ENCODE data around the gene KCNIP1. TPM values are rescaled to one million over a fixed set of nuclear protein-coding genes. Genes with fewer than 3 reads are reported as not detected.

KCNIP1 gene
- total RNA-seq, 4 donors from 2014 or later: not detected

DNA sequence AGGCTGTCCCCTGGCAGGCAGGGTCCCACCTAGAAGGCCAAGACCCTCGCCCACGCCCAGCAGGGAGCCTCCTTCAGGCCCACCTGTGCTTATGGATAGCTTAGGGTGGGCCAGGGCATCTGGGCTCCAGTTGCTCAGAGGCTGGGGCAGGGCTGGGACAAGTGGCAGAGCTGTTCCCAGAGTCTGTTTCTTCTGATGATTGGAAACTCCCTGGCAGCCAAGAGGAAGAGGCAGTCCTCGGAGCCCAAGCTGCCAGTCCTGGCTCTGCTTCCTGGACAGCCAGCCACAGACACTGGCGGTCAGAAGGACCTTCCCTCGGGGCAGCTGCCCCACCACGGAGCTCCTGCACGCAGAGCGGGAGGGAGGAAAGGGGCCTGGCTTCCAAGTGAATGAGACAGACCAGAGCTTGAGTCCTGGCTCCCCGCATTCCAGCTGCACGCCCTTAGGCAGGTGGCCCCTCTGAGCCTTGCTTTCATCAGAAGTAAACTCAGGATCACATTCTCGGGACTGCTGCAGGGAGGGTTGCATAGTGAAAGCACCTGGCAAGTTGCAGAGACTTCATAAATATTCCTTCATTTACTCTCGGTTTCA is 241.8 kb downstream of the KCNIP1 start:
- DNase-seq: no peak
- Histone ChIP-seq H3K27me3 (no peaks in the 10 kb centered on the region), H3K27ac (no peak overlapping the region), H3K4me1 (peaks cover 0 to 5% (median 0%) of the 10 kb centered on the region in 4 donors), H3K4me3 (no peak overlapping the region), H3K9me3 (no peaks in the 10 kb centered on the region), H3K36me3 (no peaks in the 10 kb centered on the region)
- TF ChIP-seq, protein P1, sequence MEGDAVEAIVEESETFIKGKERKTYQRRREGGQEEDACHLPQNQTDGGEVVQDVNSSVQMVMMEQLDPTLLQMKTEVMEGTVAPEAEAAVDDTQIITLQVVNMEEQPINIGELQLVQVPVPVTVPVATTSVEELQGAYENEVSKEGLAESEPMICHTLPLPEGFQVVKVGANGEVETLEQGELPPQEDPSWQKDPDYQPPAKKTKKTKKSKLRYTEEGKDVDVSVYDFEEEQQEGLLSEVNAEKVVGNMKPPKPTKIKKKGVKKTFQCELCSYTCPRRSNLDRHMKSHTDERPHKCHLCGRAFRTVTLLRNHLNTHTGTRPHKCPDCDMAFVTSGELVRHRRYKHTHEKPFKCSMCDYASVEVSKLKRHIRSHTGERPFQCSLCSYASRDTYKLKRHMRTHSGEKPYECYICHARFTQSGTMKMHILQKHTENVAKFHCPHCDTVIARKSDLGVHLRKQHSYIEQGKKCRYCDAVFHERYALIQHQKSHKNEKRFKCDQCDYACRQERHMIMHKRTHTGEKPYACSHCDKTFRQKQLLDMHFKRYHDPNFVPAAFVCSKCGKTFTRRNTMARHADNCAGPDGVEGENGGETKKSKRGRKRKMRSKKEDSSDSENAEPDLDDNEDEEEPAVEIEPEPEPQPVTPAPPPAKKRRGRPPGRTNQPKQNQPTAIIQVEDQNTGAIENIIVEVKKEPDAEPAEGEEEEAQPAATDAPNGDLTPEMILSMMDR (IDR thresholded peaks at IDR 0.05): no peak
- no peak for TF ChIP-seq POLR2A (IDR thresholded peaks at IDR 0.05)

DNA sequence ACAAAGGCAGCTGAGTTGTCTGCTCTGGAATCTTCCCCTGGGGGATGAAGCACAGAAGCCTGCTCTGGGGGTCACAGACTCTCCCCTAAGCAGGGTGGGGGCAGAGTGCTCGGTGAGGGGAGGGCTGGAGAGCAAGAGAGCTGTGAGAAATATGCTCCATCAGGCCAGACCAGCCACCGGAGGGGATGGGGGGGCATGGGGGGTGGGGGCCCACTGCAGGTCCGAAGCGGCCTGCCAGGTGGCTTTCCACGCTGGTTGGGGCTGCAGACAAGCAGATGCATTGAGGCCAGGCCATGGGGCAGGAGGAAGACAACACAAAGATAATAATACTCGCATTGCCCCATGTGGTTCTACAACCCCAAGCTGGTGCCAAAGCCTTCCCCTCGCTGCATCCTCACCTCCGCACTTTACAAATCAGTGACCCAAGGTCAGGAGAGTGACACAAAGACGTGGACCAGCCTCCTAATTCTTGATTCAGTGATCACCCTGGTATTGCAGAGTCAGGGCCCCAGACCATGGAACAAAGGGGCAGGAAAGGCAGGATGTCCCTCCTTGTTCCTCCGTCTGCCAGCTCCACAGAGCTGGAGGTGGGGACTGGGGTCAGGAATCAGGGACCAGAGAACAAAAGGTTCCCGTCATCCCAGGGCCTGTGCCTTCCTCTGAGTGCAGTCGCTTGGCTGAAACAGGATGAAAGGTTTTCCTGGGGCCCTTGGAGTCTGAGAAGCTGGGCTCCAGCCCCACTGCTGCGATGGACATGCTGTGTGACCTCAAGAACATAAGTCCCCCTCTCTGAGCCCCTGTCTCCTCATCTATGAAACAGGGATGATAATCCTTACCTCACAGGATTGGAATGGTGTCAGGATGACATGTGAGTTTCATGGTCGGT is 242.5 kb downstream of the KCNIP1 start:
- TF ChIP-seq POLR2A (IDR thresholded peaks at IDR 0.05): no peak
- TF ChIP-seq, protein P1 (IDR thresholded peaks at IDR 0.05): no peak
- Histone ChIP-seq H3K27ac (no peak overlapping the region), H3K4me1 (peaks cover 0 to 5% (median 0%) of the 10 kb centered on the region in 4 donors), H3K36me3 (no peaks in the 10 kb centered on the region), H3K27me3 (no peaks in the 10 kb centered on the region), H3K9me3 (no peaks in the 10 kb centered on the region), H3K4me3 (no peak overlapping the region)
- DNase-seq: no peak

DNA sequence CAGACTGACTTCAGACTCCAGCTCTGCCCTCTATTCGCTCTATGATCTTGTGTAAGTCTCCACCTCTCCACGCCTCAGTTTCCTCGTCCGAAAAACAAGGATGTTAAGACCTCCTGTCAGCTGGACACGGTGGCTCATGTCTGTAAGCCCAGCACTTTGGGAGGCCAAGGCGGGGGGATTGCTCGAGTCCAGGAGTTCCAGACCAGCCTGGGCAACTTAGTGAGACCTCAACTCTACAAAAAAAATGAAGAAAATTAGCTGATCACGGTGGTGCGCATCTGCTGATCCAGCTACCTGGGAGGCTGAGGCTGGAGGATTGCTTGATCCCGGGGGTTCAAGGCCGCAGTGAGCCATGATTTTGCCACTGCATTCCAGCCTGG is 243.1 kb downstream of the KCNIP1 start:
- no peaks in the 10 kb centered on the region for H3K36me3 ChIP-seq
- peaks cover 0 to 5% (median 0%) of the 10 kb centered on the region in 4 donors for H3K4me1 ChIP-seq
- no peaks in the 10 kb centered on the region for H3K9me3 ChIP-seq
- no peaks in the 10 kb centered on the region for H3K27me3 ChIP-seq
- DNase-seq: no peak
- H3K4me3 ChIP-seq: no peak overlapping the region
- H3K27ac ChIP-seq: no peak overlapping the region
- TF ChIP-seq, protein P1 (IDR thresholded peaks at IDR 0.05): no peak
- TF ChIP-seq POLR2A (IDR thresholded peaks at IDR 0.05): no peak

DNA sequence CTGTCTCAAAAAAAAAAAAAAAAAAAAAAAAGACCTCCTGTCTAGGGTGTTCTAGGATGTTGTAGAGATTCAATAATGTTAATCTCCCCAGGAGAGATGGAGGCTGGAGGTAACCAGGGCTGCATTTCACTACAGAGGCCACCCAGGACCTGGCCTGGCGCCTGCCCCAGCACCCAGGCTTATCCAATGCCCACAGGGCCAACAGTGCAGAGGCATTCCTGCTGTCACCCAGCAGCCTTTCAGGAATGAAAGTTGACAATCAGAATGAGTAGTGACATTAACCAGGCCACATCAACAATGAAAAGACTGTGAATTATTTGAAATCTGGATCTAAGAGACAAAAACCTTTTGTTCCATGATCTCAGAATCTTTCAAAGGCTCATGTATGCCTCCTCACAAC is 243.5 kb downstream of the KCNIP1 start:
- H3K27me3 ChIP-seq: no peaks in the 10 kb centered on the region
- no peak for DNase-seq
- H3K36me3 ChIP-seq: no peaks in the 10 kb centered on the region
- H3K9me3 ChIP-seq: no peaks in the 10 kb centered on the region
- no peak overlapping the region for H3K27ac ChIP-seq
- TF ChIP-seq POLR2A (IDR thresholded peaks at IDR 0.05): no peak
- TF ChIP-seq, protein P1 (IDR thresholded peaks at IDR 0.05): no peak
- no peak overlapping the region for H3K4me3 ChIP-seq
- peaks cover 0 to 5% (median 0%) of the 10 kb centered on the region in 4 donors for H3K4me1 ChIP-seq

DNA sequence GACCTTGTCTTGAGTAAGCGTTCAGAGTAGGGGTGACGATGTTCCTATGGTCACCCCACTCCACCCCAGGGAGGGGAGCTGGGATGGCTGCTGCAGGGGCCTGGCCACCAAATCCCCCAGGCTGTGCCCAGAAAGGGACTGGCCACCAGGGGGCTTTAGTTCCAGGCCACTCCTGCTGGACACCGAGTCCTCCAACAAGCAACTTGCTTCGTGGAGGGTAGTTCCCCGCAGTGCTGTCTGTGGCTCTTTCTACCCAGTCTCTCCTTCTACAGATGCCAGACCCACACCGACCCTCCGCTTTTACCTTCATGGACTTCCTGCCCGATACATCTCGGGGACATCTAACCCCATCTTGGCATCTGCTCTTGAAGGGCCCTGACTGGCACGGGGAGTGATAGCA is 244.0 kb downstream of the KCNIP1 start:
- H3K4me1 ChIP-seq: peaks cover 0 to 5% (median 0%) of the 10 kb centered on the region in 4 donors
- peak in 1 of 3 donors; percentile 34 for DNase-seq
- TF ChIP-seq POLR2A (IDR thresholded peaks at IDR 0.05): no peak
- TF ChIP-seq, protein P1 (IDR thresholded peaks at IDR 0.05): no peak

More for the DNA sequence above, 244.0 kb downstream of the KCNIP1 start:
- H3K9me3 ChIP-seq: no peaks in the 10 kb centered on the region
- H3K27ac ChIP-seq: no peak overlapping the region
- no peaks in the 10 kb centered on the region for H3K36me3 ChIP-seq
- no peak overlapping the region for H3K4me3 ChIP-seq
- no peaks in the 10 kb centered on the region for H3K27me3 ChIP-seq
